ENCODE results near the gene UBAP1L.

UBAP1L gene

DNA sequence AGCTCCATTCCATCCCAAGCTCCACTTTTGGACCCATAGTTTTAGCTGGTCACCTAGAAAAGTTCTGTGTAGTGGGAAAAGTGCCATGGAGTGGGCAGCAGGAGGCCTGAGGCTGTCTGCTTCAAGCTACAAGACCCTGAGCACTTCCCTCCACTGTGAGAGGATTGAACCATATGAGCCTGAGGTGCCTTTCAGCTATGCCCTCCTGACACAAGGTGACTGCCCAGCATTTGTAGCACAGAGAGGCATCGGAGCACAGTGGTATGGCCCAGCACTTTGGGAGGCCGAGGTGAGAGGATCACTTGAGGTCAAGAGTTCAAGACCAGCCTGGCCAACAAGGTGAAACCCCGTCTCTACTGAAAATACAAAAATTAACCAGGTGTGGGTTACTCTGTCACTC is 42.4 kb downstream of the UBAP1L start:
- no peak overlapping the region for H3K4me3 ChIP-seq (ENCODE audit: control insufficient read depth, low read depth, low read length)
- no peak for DNase-seq (ENCODE audit: low read depth)
- TF ChIP-seq CTCF (IDR thresholded peaks at IDR 0.05; ENCODE audit: control insufficient read depth, insufficient read depth, low read depth, low read length, missing control alignments) = no peak

DNA sequence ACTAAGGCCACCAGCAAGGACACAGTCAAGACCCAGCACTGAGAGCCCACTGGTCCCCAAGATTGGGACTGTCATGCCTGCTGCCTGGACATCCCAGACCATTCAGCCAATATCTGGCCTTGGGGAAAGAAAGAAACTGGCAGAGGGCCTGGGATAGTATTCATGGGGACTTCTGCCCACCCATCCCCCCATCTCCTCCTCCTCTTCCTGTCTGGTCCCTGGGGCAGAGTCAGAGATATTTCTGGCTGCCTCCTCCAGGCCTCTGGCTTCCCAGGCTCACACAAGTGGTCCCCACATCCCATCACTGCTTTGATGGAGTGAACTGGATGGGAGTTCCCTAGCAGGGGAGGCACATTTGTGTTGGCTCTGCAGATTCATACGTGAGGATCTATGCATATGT is 43.0 kb downstream of the UBAP1L start:
- no peak for DNase-seq (ENCODE audit: low read depth)
- no peak for TF ChIP-seq CTCF (IDR thresholded peaks at IDR 0.05; ENCODE audit: control insufficient read depth, insufficient read depth, low read depth, low read length, missing control alignments)
- no peak overlapping the region for H3K4me3 ChIP-seq (ENCODE audit: control insufficient read depth, low read depth, low read length)

DNA sequence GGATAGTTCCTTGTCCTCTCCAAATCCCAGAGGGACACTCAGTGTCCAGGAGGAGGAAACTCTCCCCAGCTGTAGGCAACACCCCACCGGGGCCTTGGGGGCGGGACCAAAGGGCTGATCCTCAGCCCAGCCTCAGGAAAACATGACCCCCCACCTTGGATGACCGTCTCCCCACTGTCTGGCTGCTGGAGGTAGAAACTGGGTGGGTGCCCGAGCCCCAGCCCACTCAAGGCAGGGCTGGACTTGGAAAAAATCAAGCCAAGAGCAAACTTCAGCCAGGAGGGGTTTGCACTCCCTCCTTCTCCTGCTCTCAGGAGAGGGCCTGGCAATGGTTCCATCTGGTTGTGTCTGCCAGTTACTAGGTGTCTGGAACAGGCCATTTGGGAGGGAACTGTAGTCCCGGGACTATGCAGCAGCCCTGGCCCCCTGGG is 43.6 kb downstream of the UBAP1L start:
- no peak for DNase-seq (ENCODE audit: low read depth)
- no peak for TF ChIP-seq CTCF (IDR thresholded peaks at IDR 0.05; ENCODE audit: control insufficient read depth, insufficient read depth, low read depth, low read length, missing control alignments)
- H3K4me3 ChIP-seq (ENCODE audit: control insufficient read depth, low read depth, low read length) = no peak overlapping the region

DNA sequence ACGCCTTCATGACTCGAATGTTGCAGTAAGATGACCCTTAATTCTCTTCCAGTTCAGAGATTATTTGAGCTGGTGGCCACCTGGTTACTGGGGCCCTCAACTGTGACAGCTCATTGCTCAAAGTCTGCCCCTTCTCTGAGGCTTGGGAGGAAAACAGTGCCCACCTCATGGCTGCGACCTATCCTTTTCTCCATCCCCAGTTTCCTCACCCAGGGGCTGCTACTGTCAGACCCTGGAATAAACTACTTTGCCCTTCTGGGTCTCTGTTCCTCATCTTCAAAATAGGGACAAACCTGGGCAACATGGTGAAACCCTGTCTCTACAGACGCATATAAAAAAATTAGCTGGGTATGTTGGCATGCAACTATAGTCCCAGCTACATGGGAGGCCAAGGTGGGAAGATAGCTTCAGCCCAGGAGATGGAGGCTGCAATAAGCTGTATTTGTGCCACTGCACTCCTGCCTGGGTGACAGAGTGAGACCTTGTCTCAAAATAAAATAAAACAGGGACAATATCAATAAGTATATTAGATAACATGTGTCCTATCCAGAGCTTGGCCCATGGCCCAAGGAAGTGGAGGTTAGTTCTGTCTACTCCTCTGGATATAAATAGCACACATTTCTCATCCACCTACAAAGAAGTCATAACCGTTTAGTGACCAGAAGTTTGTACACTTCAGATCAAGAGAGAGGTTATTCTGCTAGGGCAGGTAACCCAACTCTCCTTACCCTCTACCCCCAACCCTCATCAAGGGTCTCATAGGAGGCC is 45.0 kb downstream of the UBAP1L start:
- TF ChIP-seq CTCF (IDR thresholded peaks at IDR 0.05; ENCODE audit: control insufficient read depth, insufficient read depth, low read depth, low read length, missing control alignments) = no peak
- no peak overlapping the region for H3K4me3 ChIP-seq (ENCODE audit: control insufficient read depth, low read depth, low read length)
- no peak for DNase-seq (ENCODE audit: low read depth)

DNA sequence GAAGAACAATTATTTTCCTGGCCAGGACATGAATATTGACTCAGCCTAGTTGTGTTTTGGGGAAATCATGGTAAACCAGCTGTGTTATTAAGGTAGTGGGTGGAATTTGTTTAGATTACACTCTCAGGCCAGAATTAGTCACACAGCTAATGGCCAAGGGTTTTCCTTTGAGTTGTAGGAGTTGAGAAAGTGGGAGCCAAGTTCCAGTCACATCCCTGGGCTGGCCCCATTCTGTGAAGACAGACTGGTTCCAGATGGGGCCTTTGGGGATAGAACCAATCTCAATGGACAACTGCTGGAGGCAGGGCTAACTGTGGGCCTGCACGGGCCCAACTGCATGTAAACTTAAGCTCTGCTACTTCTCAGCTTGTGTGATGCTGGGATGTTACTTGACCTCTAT is 45.8 kb downstream of the UBAP1L start:
- peak; percentile 80 for DNase-seq (ENCODE audit: low read depth)
- TF ChIP-seq CTCF (IDR thresholded peaks at IDR 0.05; ENCODE audit: control insufficient read depth, insufficient read depth, low read depth, low read length, missing control alignments) = no peak
- H3K4me3 ChIP-seq (ENCODE audit: control insufficient read depth, low read depth, low read length) = no peak overlapping the region

GRCh38 chr15:65068403-65068788 is 46.6 kb downstream of the UBAP1L start:
- TF ChIP-seq CTCF (IDR thresholded peaks at IDR 0.05; ENCODE audit: control insufficient read depth, insufficient read depth, low read depth, low read length, missing control alignments) = no peak

More at GRCh38 chr15:65068403-65068788, 46.6 kb downstream of the UBAP1L start:
- DNase-seq (ENCODE audit: low read depth) = no peak
- H3K4me3 ChIP-seq (ENCODE audit: control insufficient read depth, low read depth, low read length) = no peak overlapping the region
